Hematopoietic multipotent progenitor cell (in vitro differentiated cells): ENCODE data around the gene ATM. TPM values are rescaled to one million over a fixed set of nuclear protein-coding genes. Genes with fewer than 3 reads are reported as not detected.
"Not testable (repeated sequence)": the region's sequence is repeated elsewhere in the genome, so short reads cannot be mapped to it uniquely, and the experiment has no call there.

Experiments used
- DNase-seq, 3 donors: peaks; one replicate each; pipeline ENCODE4 v3.0.0-alpha.2; 2011 to 2015; ENCODE audit warnings: low read depth in 2 of 3, low spot score in 2 of 3
- total RNA-seq: library from RNA; depleted of rRNA; stranded (reverse); fragments of >200 nt; gene quantifications from one replicate; pipeline ENCODE4 v1.2.3, GENCODE V29; 2012

Gene ATM
- total RNA-seq, 1 donor: 18.6 TPM

DNA sequence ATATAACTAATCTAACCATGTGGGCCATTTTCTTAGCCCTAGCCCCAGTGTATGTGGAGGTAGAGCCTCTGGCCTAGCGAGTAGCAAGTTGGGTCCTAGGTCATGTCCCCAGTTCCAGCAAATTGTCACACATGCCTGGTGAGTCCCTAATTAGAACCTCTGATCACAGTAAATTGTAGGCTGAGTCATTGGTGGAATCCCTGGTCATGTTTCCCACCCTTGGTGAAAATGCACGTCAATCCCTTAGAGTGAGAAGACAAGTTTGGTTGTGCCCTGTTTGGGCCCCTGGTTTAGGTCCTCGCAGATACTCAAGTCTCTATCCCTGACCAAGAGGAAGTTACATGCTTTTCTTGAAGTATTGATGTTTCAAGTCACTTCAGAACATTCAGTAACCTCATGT, 46.7 kb downstream of the ATM start:
- DNase-seq: no peak

GRCh38 chr11:108276985-108277616, 54.2 kb downstream of the ATM start:
- not testable (repeated sequence) for DNase-seq

GRCh38 chr11:108278546-108278945, 55.7 kb downstream of the ATM start:
- no peak for DNase-seq

DNA sequence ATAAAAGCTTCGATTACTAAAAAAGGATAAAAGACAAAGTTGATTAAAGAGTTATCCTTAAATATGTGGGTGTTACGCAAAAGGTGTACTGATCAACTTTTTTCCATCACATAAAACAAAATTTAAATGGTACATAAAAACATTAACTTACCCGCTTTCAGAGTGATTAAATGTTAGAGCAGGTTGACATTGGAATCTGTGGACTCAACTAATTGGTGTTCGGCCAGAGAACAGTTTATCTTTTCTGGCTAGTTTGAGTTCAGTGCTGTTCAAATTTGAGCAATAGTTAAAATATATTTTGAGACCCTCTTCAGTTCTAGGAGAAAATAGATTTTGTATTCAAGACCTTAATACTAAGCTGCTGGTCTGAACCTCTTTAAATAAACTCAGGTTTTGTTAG, 56.1 kb downstream of the ATM start:
- DNase-seq: no peak

GRCh38 chr11:108286370-108286769, 63.5 kb downstream of the ATM start:
- no peak for DNase-seq

DNA sequence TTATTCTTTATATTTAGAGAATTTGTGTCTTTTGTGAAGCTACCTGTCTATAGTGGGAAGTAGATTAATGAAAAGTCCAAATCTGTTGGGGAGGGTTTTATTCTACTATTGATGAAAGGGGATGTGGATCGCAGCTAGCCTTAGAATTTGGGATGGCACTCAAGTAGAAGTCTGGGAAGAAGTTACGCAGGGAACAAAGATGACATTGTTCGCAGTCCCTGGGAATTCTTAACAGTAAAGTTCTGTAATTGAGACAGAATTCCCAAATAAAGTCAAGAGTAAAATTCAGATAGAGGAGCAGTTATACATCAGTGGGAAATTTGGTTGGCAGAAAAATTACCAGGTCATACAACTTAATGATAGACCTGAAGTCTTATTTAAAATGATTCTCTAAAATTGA, 64.1 kb downstream of the ATM start:
- no peak for DNase-seq

GRCh38 chr11:108289066-108289465, 66.2 kb downstream of the ATM start:
- not testable (repeated sequence) for DNase-seq

DNA sequence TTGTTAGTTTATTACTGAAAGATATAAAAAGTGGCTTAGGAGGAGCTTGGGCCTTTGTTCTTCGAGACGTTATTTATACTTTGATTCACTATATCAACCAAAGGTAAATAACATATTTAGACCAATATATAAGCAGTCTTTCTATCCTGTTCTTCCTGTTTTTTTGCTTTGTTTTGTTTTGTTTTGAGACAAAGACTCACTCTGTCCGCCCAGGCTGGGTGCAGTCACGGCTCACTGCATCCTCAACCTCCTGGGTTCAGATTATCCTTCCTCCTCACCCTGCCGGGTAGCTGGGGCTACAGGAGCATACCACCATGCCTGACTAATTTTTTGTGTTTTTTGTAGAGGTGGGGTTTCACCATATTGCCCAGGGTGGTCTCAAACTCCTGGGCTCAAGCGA, 66.8 kb downstream of the ATM start:
- DNase-seq: no peak

GRCh38 chr11:108293229-108293628, 70.4 kb downstream of the ATM start:
- DNase-seq: no peak

DNA sequence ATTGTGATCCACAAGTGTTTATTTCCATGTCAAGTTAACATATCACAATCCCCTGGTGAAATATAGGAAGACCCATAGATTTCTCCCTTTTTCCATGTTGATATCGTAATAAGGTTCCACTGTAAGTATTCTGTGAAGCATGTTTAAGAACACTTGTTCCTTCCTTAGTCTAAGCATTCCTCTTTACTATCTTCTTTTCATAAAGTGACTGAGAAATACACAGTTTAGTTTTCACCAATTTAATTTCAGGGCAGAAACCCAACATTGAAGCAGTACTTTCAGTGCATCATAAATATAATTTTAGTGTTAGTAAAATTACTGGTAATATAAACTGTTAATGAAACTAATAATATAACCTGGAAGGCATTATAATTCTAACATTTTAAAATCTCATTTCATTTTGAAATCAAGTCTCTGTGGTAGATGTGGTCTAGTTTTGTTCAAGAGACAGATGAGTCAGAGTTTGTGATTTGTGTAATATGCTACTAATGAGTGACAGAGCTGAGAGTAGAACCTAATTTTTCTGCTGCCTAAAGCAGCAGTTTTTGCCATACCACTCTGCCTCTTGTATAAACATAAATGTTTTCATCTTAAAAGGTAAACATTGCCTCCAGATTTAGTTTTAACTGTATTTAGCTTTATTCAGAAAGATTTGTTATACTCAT, 79.4 kb downstream of the ATM start:
- DNase-seq: no peak

GRCh38 chr11:108307751-108308150, 84.9 kb downstream of the ATM start:
- no peak for DNase-seq

GRCh38 chr11:108313444-108313843, 90.6 kb downstream of the ATM start:
- no peak for DNase-seq

GRCh38 chr11:108316061-108316460, 93.2 kb downstream of the ATM start:
- DNase-seq: no peak

DNA sequence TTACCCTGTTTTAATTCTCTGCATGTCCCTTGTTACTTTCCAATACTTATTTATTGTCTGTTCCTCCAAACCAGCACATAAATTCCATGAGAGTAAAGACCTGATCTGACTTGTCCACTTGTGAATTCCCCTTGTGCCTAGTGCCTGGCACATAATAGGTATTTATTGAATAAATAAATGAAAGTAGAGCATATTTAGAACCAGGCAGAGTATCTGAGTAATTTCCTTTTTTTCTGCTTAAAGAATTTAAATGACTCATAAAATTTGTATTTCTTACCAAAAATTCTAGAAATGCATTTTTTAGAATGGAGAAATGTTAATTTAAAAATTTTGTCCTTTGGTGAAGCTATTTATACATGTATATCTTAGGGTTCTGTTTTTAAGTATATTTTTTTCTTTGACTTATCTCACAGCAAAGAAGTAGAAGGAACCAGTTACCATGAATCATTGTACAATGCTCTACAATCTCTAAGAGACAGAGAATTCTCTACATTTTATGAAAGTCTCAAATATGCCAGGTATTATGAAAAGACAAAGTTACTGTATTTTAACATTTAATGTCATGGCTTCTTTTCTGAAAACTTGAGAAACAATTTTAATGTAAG, 96.8 kb downstream of the ATM start:
- DNase-seq: no peak

DNA sequence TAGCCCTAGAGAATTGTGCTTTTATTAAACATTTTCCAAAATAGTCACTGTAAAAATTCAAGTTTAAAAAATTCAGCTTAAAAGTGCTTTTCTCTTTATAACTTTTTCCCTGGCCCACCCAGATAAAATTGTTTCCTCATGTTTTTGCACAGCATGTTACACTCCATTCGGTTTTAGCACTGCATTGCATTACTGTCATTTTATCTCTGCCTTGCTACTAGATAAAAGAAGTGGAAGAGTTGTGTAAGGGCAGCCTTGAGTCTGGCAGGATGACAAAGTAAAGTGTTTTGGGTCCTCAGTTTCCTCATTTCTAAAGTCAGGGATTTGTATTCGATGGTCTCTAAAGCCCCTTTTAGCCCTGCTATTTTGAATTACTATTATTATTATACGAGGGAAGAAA, 99.8 kb downstream of the ATM start:
- DNase-seq: no peak

DNA sequence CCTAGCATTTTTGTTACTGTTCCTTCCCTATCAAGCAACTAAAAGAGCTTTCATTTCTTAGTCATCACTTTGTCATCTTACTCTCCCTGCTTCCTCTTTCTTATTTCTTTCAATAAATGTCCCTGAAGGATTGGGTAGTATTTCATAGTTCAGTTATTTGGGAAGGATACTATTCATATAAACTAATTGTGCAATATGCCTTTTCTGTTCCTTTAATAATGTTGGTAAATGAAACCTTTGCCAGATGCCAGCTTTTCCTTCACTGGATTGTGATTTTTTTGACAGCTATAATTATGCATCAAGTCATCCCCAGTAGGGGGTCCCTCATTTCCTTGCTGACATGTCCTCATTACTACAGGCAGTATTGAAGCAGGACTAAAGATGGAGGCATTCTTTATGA, 101.7 kb downstream of the ATM start:
- DNase-seq: no peak

- no peak for DNase-seq
Measured at GRCh38 chr11:108333403-108333899, 110.6 kb downstream of the ATM start.

GRCh38 chr11:108338750-108339149, 115.9 kb downstream of the ATM start:
- DNase-seq: no peak

GRCh38 chr11:108340973-108341372, 118.1 kb downstream of the ATM start:
- no peak for DNase-seq

- DNase-seq: no peak
Measured at GRCh38 chr11:108341654-108342053, 118.8 kb downstream of the ATM start.

DNA sequence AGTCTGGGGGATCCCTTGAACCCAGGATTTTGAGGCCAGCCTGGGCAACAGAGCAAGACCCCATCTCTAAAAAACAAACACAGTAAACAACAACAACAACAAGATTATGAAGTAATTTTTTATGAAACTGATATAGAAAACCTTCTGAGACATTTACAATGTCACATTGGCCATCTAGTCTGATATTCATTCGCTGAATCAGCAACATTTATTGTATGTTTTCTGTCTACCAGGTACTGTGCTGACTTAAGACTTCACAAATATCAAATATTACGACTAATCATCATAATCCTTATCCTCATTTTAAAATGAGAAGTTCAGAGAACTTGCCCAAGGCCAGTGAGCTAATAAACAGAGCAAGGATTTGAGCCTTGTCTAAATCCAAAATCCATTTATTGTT, 120.8 kb downstream of the ATM start:
- no peak for DNase-seq

GRCh38 chr11:108345767-108346166, 122.9 kb downstream of the ATM start:
- DNase-seq: no peak
